ENCODE results near the gene MRTFA.

Gene MRTFA

DNA sequence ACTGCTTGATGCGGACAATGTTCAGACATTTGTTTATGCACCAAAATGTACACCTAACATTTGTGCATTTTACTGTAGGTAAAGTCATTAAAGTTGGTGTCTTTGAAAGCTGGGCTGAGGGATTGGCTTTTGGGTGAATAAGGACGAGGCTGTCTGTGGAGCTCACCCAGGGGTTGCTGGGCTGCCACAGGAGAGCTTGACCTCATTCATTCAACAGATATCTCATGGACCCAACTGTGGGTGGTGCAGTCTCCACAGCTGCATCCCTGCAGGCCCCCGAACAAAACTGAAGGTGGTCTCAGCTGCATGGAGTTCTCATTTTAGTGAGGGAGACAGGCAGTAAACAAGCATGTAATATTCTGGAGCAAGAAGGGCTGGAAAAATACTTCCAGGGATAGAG is 233.4 kb downstream of the MRTFA start:
- peaks cover 75% of the 10 kb centered on the region for H3K36me3 ChIP-seq
- H3K9ac ChIP-seq = no peak overlapping the region
- TF ChIP-seq Cebpa-rat (IDR thresholded peaks at IDR 0.05) = no peak
- H3K4me1 ChIP-seq = peaks cover 49% of the 10 kb centered on the region
- H3K4me2 ChIP-seq = no peak overlapping the region
- peaks cover 46% of the 10 kb centered on the region for H4K20me1 ChIP-seq
- H3K9me3 ChIP-seq = no peaks in the 10 kb centered on the region
- no peak overlapping the region for H3K4me3 ChIP-seq
- no peaks in the 10 kb centered on the region for H3K27me3 ChIP-seq
- H3K27ac ChIP-seq = no peak overlapping the region

DNA sequence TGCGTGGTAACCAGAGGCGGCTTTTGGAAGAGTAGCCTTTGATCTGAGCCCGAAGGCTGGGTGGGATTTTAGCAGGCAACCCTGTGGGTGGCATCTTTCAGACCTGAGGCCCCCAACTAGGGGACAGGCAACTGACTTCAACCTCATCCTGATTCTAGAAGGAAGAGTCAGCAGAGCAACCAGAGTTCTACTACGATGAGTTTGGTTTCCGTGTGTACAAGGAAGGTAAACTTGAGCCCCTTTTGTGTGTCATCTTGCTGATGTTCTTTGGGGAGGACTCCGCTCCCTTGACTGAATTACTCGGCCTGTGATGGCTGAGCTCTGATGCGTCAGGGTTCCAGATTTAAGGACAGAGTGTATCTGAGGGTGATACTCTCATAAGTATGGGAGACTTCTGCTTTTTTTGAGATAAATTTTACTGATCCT is 234.5 kb downstream of the MRTFA start:
- Histone ChIP-seq H3K36me3 (peaks cover 63% of the 10 kb centered on the region), H3K27ac (peak overlapping the region; percentile 54; the same call in 1 of the 2 replicates), H3K4me3 (no peak overlapping the region), H4K20me1 (peaks cover 50% of the 10 kb centered on the region), H3K27me3 (no peaks in the 10 kb centered on the region), H3K4me2 (peak overlapping the region; percentile 77), H3K9ac (no peak overlapping the region), H3K9me3 (no peaks in the 10 kb centered on the region), H3K4me1 (peaks cover 56% of the 10 kb centered on the region)
- TF ChIP-seq Cebpa-rat (IDR thresholded peaks at IDR 0.05) = no peak

DNA sequence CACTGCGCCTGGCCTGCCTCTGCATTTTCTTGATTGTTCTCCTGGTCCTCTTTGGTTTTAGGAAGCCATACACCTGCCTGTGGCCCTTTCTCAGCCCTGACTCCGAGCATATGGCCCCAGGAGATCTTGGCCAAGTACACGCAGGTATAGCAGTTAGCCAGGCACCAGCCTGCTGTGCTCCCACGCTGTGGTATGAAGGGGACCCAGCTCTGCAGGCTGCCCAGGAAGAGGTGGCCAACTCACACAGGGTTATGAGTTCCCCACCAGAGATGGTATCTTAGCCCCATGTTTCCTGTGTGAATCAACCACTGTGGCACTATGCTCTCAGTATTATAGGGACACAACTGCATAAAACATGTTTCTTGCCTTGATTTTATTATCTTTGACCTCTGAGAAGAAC is 235.0 kb downstream of the MRTFA start:
- Histone ChIP-seq H3K9me3 (no peaks in the 10 kb centered on the region), H3K27ac (peak overlapping the region; percentile 54), H3K9ac (no peak overlapping the region), H3K4me1 (peaks cover 60% of the 10 kb centered on the region), H4K20me1 (peaks cover 53% of the 10 kb centered on the region), H3K4me3 (no peak overlapping the region), H3K36me3 (peaks cover 58% of the 10 kb centered on the region), H3K27me3 (no peaks in the 10 kb centered on the region), H3K4me2 (peak overlapping the region; percentile 77)
- no peak for TF ChIP-seq Cebpa-rat (IDR thresholded peaks at IDR 0.05)

DNA sequence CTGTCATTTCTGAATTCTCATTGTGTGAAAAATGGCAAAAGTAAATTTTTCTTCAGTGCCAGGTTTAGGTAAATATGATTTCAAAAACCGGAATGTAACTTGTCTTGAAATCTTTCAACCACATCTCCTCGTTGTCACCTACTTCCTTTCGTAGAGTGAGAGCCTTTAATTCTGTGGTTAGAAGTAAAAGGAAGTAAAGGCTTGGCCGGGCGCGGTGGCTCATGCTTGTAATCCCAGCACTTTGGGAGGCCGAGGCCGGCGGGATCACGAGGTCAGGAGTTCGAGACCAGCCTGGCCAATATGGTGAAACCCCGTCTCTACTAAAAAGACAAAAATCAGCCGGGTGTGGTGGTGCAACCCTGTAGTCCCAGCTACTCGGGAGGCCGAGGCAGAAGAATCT is 236.4 kb downstream of the MRTFA start:
- Histone ChIP-seq H3K27me3 (no peaks in the 10 kb centered on the region), H3K4me3 (no peak overlapping the region), H3K9me3 (no peaks in the 10 kb centered on the region), H3K9ac (no peak overlapping the region), H3K36me3 (peaks cover 45% of the 10 kb centered on the region), H3K4me1 (peaks cover 74% of the 10 kb centered on the region), H3K27ac (peak overlapping the region; percentile 54), H3K4me2 (peak overlapping the region; percentile 77), H4K20me1 (peaks cover 56% of the 10 kb centered on the region)
- TF ChIP-seq Cebpa-rat (IDR thresholded peaks at IDR 0.05) = no peak

DNA sequence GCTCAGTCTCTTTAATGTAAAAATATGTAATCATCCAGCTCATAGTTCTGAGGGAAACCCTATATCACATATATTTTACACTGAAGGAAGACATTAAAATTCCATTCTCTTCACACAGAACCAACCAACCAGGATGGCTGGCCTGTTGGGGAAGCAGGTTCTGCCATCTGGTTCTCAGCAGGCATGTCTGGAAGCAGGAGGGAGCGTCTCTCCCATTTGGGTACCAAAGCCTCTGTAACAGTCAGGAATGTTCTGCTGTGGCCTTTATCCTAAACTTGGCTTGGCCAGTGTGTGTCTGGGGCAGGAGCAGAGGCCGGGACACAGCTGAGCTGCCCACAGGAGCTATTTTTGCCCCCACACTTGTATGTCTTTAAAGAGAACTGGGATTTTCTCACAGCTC is 236.9 kb downstream of the MRTFA start:
- Histone ChIP-seq H3K9me3 (no peaks in the 10 kb centered on the region), H3K36me3 (peaks cover 39% of the 10 kb centered on the region), H4K20me1 (peaks cover 56% of the 10 kb centered on the region), H3K27ac (peak overlapping the region; percentile 54), H3K4me1 (peaks cover 79% of the 10 kb centered on the region), H3K4me2 (peak overlapping the region; percentile 77), H3K4me3 (no peak overlapping the region), H3K27me3 (no peaks in the 10 kb centered on the region), H3K9ac (no peak overlapping the region)
- TF ChIP-seq Cebpa-rat (IDR thresholded peaks at IDR 0.05) = no peak

DNA sequence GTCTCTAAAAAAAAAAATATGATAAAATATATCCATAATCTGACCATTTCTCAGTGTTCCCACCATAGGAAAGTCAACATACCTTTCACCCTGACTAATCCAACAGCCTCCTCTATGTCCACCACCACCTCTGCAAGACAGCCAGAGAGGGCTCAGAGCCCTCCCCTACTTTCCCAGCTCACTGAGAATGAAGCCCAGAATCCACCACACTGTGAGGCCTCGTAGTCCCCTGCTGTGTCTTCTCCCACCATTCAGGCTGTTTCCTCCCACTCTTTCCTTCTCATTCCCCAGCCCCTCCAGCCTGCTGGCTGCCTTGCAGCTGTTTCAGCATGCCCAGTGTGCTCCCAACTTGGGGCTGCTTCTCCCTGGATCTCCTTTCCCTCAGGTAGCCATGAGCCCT is 239.1 kb downstream of the MRTFA start:
- no peak for TF ChIP-seq Cebpa-rat (IDR thresholded peaks at IDR 0.05)
- peak overlapping the region; percentile 58 for H3K27ac ChIP-seq
- no peaks in the 10 kb centered on the region for H3K9me3 ChIP-seq
- H3K9ac ChIP-seq = 0 out of 2 replicates have a peak overlapping the region, but pooled peaks have one; percentile 43
- peak overlapping the region; percentile 77 for H3K4me2 ChIP-seq
- peaks cover 99% of the 10 kb centered on the region for H3K4me1 ChIP-seq
- H3K27me3 ChIP-seq = no peaks in the 10 kb centered on the region
- H3K36me3 ChIP-seq = peaks cover 32% of the 10 kb centered on the region
- peaks cover 57% of the 10 kb centered on the region for H4K20me1 ChIP-seq
- H3K4me3 ChIP-seq = no peak overlapping the region

DNA sequence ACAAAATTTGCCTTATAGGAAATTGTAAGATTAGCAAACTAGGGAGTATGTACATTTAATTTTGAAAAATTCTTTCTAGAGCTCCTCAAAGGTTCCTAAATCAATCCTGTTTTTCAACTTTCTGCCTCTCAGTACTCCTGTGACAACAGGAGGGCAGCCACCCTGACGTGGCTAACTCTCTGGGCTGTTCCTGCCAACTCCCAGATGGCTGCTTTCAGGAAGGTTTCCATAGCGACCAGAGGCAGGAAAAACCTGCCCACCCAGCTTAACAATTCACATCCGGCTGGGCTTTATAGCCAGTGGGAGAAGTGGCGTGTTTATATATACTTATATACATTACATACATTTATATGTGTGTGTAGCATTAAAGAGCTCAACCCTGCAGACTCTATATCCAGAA is 239.6 kb downstream of the MRTFA start:
- Histone ChIP-seq H3K4me2 (peak overlapping the region; percentile 77), H3K4me1 (peaks cover 99% of the 10 kb centered on the region), H3K27ac (peak overlapping the region; percentile 58), H3K4me3 (peak overlapping the region; percentile 11; the same call in 1 of the 2 replicates), H3K9ac (peak overlapping the region; percentile 43; the same call in 1 of the 2 replicates), H3K36me3 (peaks cover 26% of the 10 kb centered on the region), H3K27me3 (no peaks in the 10 kb centered on the region), H3K9me3 (no peaks in the 10 kb centered on the region), H4K20me1 (peaks cover 62% of the 10 kb centered on the region)
- TF ChIP-seq Cebpa-rat (IDR thresholded peaks at IDR 0.05) = no peak

DNA sequence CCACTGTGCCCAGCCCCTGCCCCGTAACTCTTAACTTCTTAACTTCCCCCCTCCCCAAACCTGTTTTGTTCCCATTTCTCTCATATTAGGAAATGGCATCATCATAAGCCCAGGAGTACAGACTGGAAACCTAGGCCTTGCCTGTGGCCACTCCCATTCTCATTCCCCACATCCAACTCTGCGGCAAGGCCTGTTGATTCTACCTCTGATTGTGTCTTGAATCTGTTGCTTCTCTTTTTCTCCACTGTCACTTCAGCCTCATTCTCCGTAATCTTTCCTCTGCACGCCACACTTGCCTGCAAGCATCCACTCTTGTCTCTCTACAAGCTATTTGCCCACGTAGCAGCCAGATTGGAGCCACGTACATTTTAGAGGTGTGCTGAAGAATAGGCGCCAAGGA is 240.9 kb downstream of the MRTFA start:
- H3K4me3 ChIP-seq = no peak overlapping the region
- peaks cover 95% of the 10 kb centered on the region for H3K4me1 ChIP-seq
- H3K27ac ChIP-seq = no peak overlapping the region
- peak overlapping the region; percentile 77 for H3K4me2 ChIP-seq
- H3K36me3 ChIP-seq = peaks cover 15% of the 10 kb centered on the region
- H3K9me3 ChIP-seq = no peaks in the 10 kb centered on the region
- no peaks in the 10 kb centered on the region for H3K27me3 ChIP-seq
- H3K9ac ChIP-seq = no peak overlapping the region
- no peak for TF ChIP-seq Cebpa-rat (IDR thresholded peaks at IDR 0.05)
- H4K20me1 ChIP-seq = peaks cover 71% of the 10 kb centered on the region

DNA sequence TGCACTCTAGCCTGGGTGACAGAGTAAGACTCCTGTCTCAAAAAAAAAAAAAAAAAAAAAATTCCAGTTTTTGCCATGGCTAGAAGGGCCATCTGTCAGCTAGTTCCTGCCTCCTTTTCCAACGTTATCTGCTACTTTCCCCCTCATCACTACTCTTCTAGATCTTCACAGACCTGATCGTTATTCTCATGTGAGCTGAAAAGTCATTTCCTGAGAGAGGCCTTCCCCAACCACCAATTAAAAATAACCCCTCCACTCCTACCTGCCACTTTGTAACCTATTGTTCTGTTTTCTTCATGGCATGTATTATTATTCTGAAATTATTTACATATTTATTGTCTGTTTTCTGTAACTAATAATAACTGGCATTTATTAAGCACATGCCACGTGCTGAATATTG is 241.9 kb downstream of the MRTFA start:
- H3K36me3 ChIP-seq = peaks cover 15% of the 10 kb centered on the region
- peak overlapping the region; percentile 35; the same call in 1 of the 2 replicates for H3K27ac ChIP-seq
- peak overlapping the region; percentile 77 for H3K4me2 ChIP-seq
- H3K4me3 ChIP-seq = no peak overlapping the region
- no peak for TF ChIP-seq Cebpa-rat (IDR thresholded peaks at IDR 0.05)
- no peaks in the 10 kb centered on the region for H3K9me3 ChIP-seq
- H3K27me3 ChIP-seq = no peaks in the 10 kb centered on the region
- no peak overlapping the region for H3K9ac ChIP-seq
- peaks cover 85% of the 10 kb centered on the region for H3K4me1 ChIP-seq
- peaks cover 69% of the 10 kb centered on the region for H4K20me1 ChIP-seq

DNA sequence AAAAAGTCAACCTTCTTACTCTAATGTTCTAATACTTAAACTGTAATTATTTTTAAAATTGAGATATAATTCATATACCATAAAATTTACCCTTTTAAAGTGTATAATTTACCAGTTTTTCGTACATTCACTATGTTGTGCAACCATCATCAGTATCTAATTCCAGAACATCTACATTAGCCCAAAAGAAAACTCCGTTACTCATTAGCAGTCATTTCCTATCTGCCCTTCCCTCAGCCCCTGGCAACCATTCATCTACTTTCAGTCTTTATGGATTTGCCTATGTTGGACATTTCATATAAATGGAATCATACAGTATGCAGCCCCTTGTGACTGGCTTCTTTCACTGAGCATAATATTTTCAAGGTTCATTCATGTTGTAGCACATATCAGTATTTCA is 243.9 kb downstream of the MRTFA start:
- H3K4me3 ChIP-seq = no peak overlapping the region
- no peak overlapping the region for H3K27ac ChIP-seq
- H3K4me2 ChIP-seq = no peak overlapping the region
- H4K20me1 ChIP-seq = peaks cover 65% of the 10 kb centered on the region; the same call in 1 of the 2 replicates
- H3K27me3 ChIP-seq = no peaks in the 10 kb centered on the region
- no peak for TF ChIP-seq Cebpa-rat (IDR thresholded peaks at IDR 0.05)
- no peak overlapping the region for H3K9ac ChIP-seq
- peaks cover 67% of the 10 kb centered on the region for H3K4me1 ChIP-seq
- H3K36me3 ChIP-seq = peaks cover 29% of the 10 kb centered on the region
- no peaks in the 10 kb centered on the region for H3K9me3 ChIP-seq

DNA sequence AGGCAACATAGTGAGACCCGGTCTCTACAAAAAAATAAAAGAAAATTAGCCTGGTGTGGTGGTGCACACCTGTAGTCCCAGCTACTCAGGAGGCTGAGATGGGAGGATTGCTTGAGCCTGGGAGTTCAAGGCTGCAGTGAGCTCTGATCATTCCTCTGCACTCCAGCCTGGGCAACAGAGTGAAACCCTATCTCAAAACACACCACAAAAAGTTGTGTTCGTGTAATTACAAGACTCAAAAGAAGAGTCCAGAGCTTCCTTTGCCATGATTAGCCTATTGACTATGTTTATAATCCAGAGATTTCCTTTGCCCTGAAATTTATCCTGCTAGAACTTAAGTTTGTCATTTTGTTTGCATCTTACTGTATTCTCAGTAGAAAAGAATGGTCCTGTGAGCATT is 245.1 kb downstream of the MRTFA start:
- Histone ChIP-seq H3K4me2 (peak overlapping the region; percentile 22; the same call in 1 of the 2 replicates), H4K20me1 (peaks cover 65% of the 10 kb centered on the region; the same call in 1 of the 2 replicates), H3K4me1 (peaks cover 57% of the 10 kb centered on the region), H3K9me3 (no peaks in the 10 kb centered on the region), H3K4me3 (no peak overlapping the region), H3K9ac (no peak overlapping the region), H3K36me3 (peaks cover 31% of the 10 kb centered on the region), H3K27ac (peak overlapping the region; percentile 49; the same call in 1 of the 2 replicates), H3K27me3 (no peaks in the 10 kb centered on the region)
- no peak for TF ChIP-seq Cebpa-rat (IDR thresholded peaks at IDR 0.05)
